Sciatic nerve (tissue), 2 donors: ENCODE results near the gene ACTRT2. TPM values are rescaled to one million over a fixed set of nuclear protein-coding genes. Genes with fewer than 3 reads are reported as not detected.

Source experiments
- ATAC-seq: fragments of 200-7000 bp; cut with Tn5 transposase; one replicate; pipeline ENCODE4 v1.9.1; 2020; ENCODE audit warnings: mild to moderate bottlenecking, moderate library complexity
- DNase-seq: peaks from one replicate; pipeline ENCODE4 v3.0.0-alpha.2; 2020; ENCODE audit warnings: low spot score
- intact Hi-C: fragments of 100-400 bp; cut with DNase I; formaldehyde crosslinking; loops from one replicate; pipeline ENCODE4 v1.14.2; 2022
- total RNA-seq: library from RNA; stranded (reverse); fragmentation: NEBNext Ultra II Directional; extraction: Animal tissue kit (Norgen Biotek cat#: 25700); gene quantifications from one replicate; pipeline ENCODE4 v1.2.1, GENCODE V29; 2021
- donor health status: DM: no; HTN: no; CAD: no.
- donor health status: DM: no; HTN: no; CAD: no.

Gene ACTRT2
- total RNA-seq, 1 donor from 2014 or later = not detected

DNA sequence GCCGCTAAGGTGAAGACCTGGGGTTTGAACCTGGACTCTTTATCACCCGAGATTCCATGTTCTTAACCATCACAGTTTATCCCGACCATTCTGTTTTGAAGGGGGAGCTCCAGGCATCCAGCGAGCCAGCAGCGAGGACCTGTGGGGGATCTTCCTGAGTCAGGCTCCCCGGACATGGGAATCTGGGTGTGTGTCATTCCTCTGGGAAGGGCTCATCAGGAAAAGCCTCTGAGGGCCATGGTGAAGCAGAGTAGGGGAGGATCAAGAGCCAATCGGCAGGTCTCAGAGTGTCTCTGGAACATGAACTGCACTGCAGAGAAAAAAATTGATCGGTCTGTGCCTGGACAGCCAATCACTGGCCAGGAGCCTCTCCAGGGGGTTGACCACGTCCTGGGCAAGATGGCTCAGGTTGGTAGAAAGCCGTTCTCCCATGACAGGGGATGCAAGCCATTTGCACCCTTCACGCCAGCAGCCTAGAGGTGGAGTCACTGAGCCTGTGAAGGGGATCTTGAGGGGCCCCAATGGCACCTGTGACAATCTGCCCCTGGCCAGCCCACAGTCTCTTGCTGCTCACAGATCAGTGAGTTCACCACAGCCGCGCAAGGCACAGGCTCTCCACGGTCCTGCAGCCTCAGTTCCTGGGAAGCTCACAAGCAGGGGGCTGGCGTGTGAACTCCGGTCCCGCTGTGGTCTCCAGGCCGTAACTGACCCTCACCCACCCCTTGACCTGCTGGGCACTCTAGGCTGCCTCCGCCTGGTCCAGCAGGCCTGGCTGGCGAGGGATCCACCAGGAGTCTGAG, 20.4 kb upstream of the ACTRT2 start:
- DNase-seq (peak; percentile 37), ATAC-seq (no peak)
- intact Hi-C loops = no loop called here

- ATAC-seq = no peak
- intact Hi-C loops = no loop called here
- DNase-seq = peak; percentile 43
Observed at GRCh38 chr1:3001471-3002348, 19.6 kb upstream of the ACTRT2 start.

GRCh38 chr1:3002349-3003038, 18.8 kb upstream of the ACTRT2 start:
- peak; percentile 51 for DNase-seq
- ATAC-seq = no peak
- intact Hi-C loops = no loop called here

GRCh38 chr1:3003039-3003940, 18.0 kb upstream of the ACTRT2 start:
- intact Hi-C loops = no loop called here
- DNase-seq (peak; percentile 49), ATAC-seq (no peak)

DNA sequence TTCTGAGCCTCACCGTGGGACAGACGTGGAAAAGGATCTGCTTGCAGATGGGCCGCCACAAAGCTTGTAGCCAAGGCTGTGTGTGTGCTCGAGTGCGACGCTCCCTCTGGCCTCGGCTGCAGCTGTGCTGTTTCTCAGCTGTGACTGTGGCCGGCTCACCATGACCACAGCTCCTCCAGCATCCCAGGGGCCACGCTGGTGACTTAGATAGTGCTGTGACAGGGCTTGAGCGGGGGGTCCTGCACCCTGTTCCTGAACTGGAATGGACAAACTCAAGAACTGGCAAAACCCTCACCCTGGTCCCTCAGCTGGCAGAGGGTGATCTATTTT, 17.4 kb upstream of the ACTRT2 start:
- ATAC-seq (no peak), DNase-seq (peak; percentile 23)
- intact Hi-C loops = no loop called here

GRCh38 chr1:3004285-3005205, 16.7 kb upstream of the ACTRT2 start:
- intact Hi-C loops = no loop called here
- DNase-seq (peak; percentile 34), ATAC-seq (no peak)

DNA sequence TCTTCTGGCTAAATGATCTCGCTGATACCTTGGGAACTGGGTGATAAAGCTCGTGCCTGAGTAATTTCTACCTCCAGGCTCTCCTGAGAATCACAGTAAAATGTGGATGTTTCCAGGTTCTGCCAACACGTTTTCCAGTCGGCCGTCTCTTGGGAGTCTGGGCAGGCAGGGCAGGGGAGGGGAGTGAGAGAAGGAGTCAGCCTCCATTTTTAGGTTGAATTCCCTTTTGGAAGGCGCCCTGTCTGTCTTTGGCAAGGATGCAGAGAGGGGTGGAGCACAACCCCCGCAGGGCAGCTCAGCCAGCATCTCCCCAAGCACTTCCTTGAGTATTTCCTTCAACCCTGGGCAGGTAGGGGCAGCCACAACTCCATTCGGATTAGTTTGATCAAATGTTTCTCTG, 15.5 kb upstream of the ACTRT2 start:
- intact Hi-C loops = no loop called here
- ATAC-seq (no peak), DNase-seq (peak; percentile 6)

DNA sequence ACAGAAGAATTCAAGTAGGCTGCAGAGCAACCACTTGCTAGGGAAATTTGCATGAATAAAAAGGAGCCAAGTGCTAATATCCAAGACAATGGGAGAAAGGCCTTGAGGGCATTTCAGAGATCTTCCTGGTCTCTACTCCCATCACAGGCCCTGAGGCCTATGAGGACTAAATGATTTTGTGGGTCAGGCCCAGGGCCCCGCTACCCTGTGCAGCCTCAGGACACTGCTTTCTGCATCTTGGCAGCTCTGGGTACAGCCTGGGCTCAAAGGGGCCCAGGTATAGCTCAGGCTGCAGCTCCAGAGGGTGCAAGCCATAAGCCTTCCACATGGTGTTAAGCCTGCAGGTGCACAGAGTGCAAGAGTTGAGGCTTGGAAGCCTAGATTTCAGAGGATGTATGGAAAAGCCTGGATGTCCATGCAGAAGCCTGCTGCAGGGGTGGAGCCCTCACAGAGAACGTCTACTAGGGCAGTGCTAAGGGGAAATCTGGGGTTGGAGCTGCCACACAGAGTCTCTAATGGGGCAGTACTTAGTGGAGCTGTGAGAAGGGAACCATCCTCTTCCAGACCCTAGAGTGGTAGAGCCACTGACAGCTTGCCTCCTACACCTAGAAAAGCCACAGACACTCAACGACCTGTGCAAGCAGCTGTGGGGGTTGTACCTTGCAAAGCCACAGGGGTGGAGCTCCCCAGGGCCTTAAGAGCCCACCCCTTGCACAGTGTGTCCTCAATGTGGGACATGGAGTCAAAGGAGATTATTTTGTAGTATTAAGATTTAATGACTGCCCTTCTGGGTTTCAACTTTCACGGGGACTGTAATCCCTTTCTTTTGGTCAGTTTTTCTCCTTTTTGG, 13.7 kb upstream of the ACTRT2 start:
- peak; percentile 15 for DNase-seq
- intact Hi-C loops = no loop called here
- ATAC-seq = no peak

DNA sequence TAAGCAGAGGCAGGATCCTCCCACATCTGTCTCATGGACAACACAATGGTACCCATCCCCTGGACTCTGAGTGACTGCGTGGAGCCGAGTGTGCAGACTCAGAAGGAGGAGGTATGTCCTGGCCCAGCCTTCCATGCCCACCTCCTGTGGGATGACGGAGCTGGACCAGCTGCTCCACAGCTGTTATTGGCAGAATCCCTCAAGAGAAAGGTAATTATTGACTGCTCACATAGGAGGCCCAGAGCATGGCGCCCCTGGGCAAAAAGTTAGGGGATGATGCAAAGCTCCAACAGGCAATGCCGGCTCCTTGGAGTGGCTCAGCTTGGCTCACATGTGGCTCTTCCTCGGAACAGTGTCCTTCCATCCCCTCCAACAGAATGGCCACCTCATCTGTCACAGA, 12.2 kb upstream of the ACTRT2 start:
- DNase-seq = peak; percentile 42
- intact Hi-C loops = no loop called here
- no peak for ATAC-seq

DNA sequence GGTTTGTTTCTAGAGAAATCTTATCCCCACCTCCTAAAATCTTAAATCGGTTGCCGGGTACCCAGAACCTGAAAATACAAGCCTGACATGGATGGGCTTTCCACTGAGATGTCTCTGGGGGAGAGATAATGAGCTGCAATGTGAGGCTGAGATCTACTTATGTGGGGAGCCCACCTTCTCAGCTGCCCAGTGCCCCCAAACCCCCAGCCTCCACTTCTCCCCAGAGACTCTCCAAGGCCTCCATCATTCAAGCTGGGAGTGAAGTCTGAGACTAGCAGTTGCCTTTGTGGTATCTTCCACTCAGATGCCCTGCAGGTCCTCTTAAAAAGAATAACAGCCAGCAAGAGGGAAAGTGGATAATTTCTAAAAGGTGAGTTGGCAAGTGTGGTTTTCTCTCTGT, 11.7 kb upstream of the ACTRT2 start:
- intact Hi-C loops = no loop called here
- DNase-seq = no peak
- no peak for ATAC-seq

DNA sequence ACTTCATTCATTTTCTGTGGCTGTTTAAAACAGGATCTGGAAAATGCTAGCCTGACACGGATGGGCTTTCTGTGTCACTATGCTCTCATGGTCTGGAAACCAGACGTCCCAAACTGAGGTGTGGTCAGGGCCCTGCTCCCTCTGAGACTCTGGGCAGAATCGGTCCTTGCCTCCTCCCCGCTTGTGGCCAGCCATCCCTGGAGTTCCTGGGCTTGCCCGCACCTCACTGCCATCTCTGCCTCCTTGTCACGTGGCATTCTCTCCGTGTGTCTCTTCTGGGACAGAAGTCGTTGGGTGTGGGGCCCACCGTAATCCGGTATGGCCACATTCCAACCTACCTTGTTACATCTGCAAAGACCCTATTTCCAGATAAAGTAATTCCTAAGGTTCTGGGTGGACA, 10.1 kb upstream of the ACTRT2 start:
- intact Hi-C loops = loop anchor here (5.0 kb wide), 1 partner anchor 401 kb away; no protein-coding TSS in a partner anchor
- no peak for ATAC-seq
- DNase-seq = peak; percentile 45

DNA sequence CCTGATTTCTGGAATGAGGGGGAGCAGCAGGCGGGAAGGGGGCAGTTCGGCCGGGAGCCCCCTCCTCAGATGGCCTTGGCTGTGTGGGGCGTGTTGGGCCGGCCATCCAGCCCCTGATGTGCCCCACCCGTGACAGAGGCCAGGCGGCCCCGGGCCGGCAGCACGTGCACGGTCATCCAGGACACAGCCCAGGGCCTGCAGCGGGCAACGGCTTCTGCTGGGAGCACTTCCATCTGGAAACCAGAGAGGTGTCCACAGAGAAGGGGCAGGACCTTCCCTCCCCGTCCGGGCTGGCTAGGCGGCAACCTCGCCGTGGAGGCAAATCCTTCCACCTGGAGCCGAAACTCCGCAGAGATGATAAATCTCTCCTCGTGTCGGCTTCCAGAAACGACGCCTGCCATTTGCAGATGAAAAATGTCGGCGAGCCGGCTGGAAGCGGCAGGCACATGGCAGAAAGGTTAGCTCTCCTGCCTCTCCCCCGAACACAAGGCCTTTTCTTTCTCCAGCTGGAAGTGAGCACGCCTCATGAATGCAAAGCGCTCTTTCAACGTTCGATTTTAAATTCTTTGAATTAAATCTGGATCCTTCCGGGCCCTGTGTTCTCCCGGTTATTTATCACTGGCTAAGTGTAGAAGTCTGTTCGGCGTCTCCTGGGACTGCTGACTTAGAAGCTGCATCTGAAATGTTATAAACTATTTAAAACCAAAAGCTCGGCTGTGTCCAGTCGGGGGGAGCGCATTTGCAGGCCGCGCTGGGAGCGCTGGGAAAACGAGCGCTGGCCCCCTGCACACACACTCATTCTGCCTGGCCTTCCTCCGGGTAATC, 9.4 kb upstream of the ACTRT2 start:
- DNase-seq (peak; percentile 54), ATAC-seq (peak; percentile 12)
- intact Hi-C loops = loop anchor here (5.0 kb wide), 1 partner anchor 400 kb away; no protein-coding TSS in a partner anchor

- intact Hi-C loops = loop anchor here (5.0 kb wide), 1 partner anchor 400 kb away; no protein-coding TSS in a partner anchor
- DNase-seq (peak; percentile 83), ATAC-seq (peak; percentile 78)
Observed at GRCh38 chr1:3012456-3013291, 8.6 kb upstream of the ACTRT2 start.

DNA sequence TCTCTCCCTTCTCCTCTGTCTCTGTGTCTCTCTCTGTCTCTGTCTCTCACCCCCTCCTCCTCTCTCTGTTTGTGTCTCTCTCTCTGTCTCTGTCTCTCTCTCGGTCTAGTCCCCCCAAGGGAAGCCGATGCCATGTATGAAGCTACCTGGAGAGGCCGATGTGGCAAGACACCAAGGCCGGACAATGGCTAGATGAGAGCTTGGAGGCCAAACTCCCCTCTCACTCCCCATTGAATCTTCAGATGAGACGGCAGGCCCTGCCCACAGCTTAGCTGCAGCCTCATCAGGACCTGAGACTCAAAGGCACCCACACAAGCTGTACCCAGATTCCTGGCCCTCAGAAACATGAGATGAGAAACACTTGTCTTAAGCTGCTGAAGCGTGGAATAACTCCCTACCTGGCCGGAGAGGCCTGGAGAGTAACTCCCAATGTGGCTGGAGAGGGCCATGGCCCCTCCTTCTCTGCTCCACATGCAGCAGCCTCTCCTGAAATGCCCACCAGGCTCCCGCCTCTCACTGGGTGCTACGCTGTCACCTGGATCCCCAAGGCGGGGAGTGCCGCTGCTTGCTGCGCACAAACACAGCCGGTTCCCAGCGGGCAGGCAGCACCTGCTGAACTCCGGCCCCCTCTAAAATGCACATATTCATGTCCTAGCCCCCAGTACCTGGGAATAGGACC, 7.8 kb upstream of the ACTRT2 start:
- DNase-seq (peak; percentile 34), ATAC-seq (no peak)

More for the DNA sequence above, 7.8 kb upstream of the ACTRT2 start:
- intact Hi-C loops = loop anchor here (5.0 kb wide), 1 partner anchor 399 kb away; no protein-coding TSS in a partner anchor
